NCI-H1105 (cell line): Measurements from ENCODE around the gene MAGI1.
A peak's percentile ranks its signal among the peaks of the same experiment; 100 is the strongest.

Experiments
- DNase-seq: peaks from one replicate; lab custom pipeline; 2025; lab: John Stamatoyannopoulos, UW

Gene MAGI1

DNA sequence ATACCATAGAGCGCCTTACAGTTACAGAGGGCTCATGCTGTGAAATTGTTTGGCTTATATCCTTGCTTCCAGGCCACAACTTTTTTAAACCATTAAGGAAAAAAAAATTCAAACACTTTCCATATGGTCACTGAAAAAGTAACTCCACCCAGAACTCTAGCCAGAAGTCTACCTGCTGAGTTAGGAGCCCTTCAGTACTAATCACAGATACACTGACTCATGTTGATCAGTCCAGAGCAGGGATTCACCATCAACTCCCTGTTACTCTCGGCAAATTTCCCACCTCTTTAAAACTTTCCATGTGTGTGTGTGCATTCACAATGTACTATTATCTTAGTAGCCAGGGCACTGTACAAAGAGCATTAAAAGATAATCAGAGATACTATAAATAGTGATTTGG is 372.8 kb downstream of the MAGI1 start:
- DNase-seq = no peak

DNA sequence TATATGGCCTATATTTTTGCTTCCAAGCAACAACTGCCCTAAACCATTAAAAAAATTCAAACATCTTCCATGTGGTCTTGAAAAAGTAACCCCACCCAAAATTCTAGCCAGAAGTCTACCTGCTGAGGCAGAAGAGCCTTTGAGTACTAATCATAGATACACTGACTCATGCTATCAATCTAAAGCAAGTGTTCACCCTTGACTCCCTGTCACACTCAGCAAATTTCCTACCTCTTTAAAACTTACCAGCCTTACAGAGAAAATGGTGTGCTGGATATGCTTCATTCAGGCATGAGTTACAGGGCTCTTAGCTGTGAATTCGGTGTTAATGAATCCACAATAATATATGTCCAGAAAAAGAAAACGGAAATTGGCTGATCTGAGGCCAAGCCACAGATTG is 373.8 kb downstream of the MAGI1 start:
- no peak for DNase-seq

DNA sequence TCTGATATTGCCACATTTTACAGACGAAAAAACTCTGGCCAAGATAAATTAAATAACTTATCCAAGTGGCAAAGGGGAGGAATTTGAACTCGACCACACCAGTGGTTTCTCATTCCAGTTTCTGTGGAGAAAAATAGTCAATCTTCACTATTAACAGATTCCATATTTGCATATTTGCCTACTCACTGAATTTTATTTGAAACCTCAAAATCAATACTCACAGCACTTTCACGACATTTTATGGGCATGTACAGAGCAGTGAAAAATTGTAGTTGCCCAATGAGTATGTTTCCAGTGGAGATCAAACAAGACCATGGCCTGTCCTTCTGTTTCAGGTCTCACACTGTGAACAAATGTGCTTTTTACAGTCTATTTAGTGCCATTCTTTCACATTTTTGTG is 374.3 kb downstream of the MAGI1 start:
- no peak for DNase-seq

GRCh38 chr3:65662095-65662494 is 376.6 kb downstream of the MAGI1 start:
- no peak for DNase-seq

GRCh38 chr3:65660000-65660598 is 378.6 kb downstream of the MAGI1 start:
- no peak for DNase-seq

DNA sequence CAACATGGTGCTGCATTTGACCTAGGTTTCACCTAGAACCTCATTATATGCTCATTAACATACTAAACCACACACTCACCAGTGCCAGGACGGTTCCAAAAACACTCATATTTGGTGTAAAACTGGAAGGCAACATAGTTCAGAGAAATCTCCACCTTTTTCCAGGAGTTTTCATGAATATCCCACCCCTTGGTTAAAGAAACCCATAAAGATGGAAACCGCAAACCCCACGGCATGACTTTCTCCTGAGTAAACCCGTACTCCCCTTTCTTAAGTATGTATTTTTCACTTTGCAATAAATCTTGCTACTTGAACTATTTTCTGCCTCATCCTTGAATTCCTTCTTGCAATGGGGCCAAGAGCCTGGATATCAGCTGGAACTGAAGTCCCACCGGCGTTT is 379.3 kb downstream of the MAGI1 start:
- no peak for DNase-seq

- no peak for DNase-seq
Measured at GRCh38 chr3:65658401-65658800, 380.3 kb downstream of the MAGI1 start.

GRCh38 chr3:65655061-65655460 is 383.7 kb downstream of the MAGI1 start:
- DNase-seq = no peak

- no peak for DNase-seq
Measured at GRCh38 chr3:65653731-65654130, 385.0 kb downstream of the MAGI1 start.

GRCh38 chr3:65650247-65650646 is 388.5 kb downstream of the MAGI1 start:
- no peak for DNase-seq

DNA sequence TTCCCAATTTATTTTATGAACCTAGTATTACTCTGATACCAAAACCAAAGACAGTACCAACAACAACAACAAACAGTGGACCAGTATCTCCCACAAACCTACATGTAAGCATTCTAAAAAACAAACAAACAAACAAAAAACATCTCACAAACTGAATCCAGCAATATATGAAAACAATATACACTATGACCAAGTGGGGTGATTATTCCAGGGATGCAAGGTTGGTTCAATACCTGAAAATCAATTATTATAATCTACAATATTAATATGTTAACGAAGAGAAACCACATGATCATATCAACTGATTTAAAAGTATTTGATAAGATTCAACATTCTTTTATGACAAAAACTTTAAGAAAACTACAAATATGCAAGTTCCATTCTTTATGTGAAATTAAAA is 391.3 kb downstream of the MAGI1 start:
- DNase-seq = no peak

DNA sequence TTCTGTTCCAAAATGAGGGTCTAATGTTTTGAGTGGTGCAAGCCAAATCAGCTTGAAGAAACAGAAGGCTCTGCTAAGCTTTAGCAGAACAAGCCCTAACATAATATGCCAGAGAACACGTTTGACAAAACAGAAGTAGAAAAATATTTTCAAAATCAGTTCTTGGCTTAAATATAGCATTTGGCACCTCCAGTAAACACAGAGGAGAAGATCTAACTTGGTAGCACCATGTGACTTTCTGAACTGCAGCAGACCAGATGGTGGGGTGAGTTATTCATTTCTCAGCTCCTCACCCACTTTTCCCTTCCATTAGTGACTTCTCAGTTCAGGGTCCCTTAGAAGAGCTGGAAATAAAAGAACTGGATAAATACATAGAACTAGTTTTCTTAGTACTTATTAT is 395.8 kb downstream of the MAGI1 start:
- DNase-seq = no peak

DNA sequence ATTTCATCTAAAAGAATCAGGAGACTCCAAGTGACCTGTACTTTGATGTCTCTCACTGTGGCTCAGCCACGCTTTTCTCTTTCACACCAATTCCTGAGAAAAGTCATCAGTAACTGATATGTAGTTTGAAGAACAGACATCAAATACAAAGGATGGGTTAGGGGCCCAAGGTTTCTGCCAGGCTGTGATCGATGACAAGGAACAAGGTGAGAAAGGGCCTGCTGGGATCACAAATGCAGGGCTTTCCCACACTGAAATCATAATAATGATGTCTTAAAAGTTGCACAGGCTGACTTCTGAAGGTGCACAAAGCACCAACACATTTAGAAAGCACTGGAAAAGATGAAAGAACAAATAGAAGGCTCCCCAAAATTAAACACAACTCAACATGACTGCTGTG is 396.9 kb downstream of the MAGI1 start:
- no peak for DNase-seq

DNA sequence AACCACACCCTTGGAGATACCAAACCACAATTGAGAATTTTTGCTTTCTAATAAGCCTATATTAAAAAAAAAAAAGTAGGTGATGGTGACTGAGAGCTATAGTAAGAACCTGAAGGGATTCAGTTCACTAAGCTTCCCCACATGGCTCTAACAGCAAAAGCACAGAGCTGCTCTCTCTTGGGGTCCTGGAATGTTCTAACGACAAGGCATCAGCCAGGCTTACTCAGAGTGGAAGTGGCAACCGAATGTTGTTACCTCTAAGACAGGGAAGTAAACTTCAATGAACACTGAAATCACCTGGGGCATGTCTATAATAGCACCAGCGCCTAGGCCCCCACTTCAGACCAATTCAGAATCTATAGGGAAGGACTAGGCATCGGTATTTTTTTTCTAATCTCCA is 397.7 kb downstream of the MAGI1 start:
- no peak for DNase-seq

DNA sequence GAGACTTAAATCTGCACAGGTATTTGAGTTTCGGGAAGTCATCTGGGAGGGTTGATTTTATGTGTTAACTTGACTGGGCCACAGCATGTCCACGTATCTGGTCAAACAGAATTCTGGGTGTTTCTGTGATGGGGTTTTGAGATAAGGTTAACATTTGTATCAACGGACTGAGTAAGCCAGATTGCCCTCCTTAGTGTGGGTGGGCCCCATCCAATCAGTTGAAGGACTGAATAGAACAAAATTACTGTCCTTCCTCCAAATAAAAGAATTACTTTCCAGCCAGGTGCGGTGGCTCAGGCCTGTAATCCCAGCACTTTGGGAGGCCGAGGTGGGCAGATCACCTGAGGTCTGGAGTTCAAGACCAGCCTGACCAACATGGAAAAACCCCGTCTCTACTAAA is 399.3 kb downstream of the MAGI1 start:
- no peak for DNase-seq

DNA sequence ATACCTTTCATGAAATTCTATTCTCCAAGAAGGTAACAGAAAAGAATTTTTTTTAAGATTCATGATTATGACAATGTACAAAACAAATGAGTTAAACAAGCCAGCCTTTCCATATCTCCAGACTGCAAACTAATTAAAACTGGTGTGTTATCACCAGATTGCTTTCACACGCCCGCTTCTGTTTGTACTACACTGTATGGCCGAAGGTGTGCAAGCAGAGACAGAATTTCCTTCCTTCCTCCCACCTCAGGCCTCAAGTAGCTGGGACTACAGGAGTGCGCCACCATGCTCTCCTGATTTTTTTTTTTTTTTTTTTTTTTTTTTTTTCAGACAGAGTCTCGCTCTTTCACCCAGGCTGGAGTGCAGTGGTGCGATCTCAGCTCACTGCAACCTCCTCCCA is 400.4 kb downstream of the MAGI1 start:
- no peak for DNase-seq

DNA sequence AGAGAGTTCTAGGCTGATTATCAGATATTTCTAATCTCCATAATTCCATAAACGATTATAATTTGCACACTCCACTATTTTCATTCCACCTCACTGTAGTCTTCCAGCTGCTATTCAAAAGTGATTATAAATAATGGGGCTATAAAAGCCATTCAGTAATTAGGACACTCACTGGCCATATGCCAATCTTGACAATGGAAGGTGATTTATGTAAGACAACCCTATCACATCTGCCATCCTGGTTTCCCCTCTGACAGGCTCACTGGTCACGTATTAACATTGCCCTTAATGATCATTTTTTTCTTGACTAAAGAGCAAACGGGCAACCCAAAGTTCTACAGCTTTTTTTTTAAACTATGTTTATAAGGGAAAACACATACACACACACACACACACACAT is 402.4 kb downstream of the MAGI1 start:
- DNase-seq = peak; percentile 82

DNA sequence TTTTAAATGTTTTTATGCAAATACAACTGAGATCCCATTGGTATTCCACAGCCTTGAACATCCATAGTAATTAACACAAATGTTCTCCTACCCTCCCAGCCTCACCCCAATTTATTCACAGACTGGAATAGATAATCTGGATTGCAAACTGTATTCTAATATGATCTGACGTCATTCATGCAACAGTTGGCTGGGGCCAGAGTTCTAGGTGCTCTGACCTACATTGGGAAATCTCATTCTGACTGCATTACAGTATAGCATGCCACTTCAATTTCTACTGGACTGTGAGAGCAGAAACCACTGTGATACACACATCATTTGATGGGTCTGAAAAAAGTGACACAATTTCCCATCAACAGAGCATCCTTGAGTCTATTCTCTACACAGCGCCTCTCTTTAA is 403.1 kb downstream of the MAGI1 start:
- no peak for DNase-seq

GRCh38 chr3:65633018-65633638 is 405.6 kb downstream of the MAGI1 start:
- DNase-seq = no peak

GRCh38 chr3:65632414-65632813 is 406.3 kb downstream of the MAGI1 start:
- no peak for DNase-seq

GRCh38 chr3:65628978-65629377 is 409.7 kb downstream of the MAGI1 start:
- DNase-seq = no peak

- no peak for DNase-seq
Measured at GRCh38 chr3:65627062-65627461, 411.7 kb downstream of the MAGI1 start.

- no peak for DNase-seq
Measured at GRCh38 chr3:65625305-65625704, 413.4 kb downstream of the MAGI1 start.

DNA sequence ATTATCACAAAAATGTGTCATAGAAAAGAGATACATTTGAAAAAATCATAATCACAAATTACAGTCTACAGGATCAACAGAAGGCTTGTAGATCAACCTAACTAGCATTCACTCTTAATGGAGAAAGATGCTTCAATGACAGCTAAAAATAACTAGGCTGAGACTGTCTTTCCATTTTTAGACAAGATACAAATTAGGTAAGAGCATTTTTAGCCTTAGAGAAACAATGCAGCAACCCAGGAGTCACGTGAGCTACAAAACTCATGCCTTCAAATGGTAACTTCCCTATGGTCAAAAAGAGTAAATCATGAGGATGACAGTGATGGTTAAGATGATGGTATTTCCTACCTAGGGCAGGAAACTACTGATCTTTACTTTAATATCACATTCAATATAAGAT is 415.4 kb downstream of the MAGI1 start:
- DNase-seq = no peak
